ENCODE data around the gene NVL.

DNA sequence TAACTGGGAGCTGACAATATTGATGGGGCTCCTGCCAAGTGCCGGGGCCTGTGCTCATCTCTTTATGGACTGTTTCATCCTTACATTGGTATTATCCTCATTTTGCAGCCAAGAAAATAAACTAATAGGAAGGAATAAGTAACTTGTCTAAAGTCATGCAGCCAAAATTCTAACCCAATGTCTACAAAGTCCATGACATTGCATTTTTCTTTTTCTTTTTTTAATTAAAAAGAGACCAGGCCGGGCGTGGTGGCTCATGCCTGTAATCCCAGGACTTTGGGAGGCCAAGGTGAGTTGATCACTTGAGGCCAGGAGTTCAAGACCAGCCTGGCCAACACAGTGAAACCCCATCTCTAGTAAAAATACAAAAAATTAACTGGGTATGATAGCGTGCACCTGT lies 128.1 kb downstream of the NVL start:
- TF ChIP-seq, protein P1, sequence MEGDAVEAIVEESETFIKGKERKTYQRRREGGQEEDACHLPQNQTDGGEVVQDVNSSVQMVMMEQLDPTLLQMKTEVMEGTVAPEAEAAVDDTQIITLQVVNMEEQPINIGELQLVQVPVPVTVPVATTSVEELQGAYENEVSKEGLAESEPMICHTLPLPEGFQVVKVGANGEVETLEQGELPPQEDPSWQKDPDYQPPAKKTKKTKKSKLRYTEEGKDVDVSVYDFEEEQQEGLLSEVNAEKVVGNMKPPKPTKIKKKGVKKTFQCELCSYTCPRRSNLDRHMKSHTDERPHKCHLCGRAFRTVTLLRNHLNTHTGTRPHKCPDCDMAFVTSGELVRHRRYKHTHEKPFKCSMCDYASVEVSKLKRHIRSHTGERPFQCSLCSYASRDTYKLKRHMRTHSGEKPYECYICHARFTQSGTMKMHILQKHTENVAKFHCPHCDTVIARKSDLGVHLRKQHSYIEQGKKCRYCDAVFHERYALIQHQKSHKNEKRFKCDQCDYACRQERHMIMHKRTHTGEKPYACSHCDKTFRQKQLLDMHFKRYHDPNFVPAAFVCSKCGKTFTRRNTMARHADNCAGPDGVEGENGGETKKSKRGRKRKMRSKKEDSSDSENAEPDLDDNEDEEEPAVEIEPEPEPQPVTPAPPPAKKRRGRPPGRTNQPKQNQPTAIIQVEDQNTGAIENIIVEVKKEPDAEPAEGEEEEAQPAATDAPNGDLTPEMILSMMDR (conservative IDR thresholded peaks at IDR 0.05; ENCODE audit: low read depth, low read length) = no peak
- TF ChIP-seq POLR2A (IDR thresholded peaks at IDR 0.05; ENCODE audit: low read depth, low read length) (no peak), USF2 (IDR thresholded peaks at IDR 0.05; ENCODE audit: low read depth, low read length) (no peak), NFE2L2 (IDR thresholded peaks at IDR 0.05; ENCODE audit: low read depth, low read length) (no peak)

All from IMR-90 (cell line).